ENCODE results near the gene CTXN1.

DNA sequence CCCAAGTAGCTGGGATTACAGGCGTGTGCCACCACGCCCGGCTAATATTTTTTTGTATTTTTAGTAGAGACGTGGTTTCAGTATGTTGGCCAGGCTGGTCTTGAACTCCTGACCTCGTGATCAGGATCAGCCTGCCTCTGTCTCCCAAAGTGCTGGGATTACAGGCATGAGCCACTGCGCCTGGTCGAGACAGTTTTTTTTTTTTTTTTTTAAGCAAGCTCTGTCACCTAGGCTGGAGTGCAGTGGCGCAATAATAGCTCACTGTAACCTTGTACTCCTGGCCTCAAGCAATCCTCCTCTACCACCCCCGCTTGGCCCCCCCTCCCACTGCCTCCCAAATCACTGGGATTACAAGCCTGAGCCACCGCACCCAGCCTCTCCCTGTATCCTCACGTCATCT lies 28.6 kb downstream of the CTXN1 start:
- no peak for TF ChIP-seq POLR2A (IDR thresholded peaks at IDR 0.05)
- TF ChIP-seq, protein P1, sequence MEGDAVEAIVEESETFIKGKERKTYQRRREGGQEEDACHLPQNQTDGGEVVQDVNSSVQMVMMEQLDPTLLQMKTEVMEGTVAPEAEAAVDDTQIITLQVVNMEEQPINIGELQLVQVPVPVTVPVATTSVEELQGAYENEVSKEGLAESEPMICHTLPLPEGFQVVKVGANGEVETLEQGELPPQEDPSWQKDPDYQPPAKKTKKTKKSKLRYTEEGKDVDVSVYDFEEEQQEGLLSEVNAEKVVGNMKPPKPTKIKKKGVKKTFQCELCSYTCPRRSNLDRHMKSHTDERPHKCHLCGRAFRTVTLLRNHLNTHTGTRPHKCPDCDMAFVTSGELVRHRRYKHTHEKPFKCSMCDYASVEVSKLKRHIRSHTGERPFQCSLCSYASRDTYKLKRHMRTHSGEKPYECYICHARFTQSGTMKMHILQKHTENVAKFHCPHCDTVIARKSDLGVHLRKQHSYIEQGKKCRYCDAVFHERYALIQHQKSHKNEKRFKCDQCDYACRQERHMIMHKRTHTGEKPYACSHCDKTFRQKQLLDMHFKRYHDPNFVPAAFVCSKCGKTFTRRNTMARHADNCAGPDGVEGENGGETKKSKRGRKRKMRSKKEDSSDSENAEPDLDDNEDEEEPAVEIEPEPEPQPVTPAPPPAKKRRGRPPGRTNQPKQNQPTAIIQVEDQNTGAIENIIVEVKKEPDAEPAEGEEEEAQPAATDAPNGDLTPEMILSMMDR (IDR thresholded peaks at IDR 0.05) = no peak

Data from testis (tissue), 2 donors.